Bronchial epithelial cell (primary cell): ENCODE results near the gene AGBL5. TPM values are rescaled to one million over a fixed set of nuclear protein-coding genes. Genes with fewer than 3 reads are reported as not detected.

Experiments
- DNase-seq: peaks from one replicate; pipeline ENCODE4 v3.0.0-alpha.2; 2010; ENCODE audit warnings: low read depth
- FAIRE-seq: peaks from 2 replicates; lab custom pipeline; 2011; peaks lifted over from hg19 to GRCh38; lab: Jason Lieb, UNC
- H3K27me3 ChIP-seq: 2 replicates; pipeline ENCODE4 v1.5.1; 2011; ENCODE audit warnings: low read length; ENCODE audit not compliant: control insufficient read depth, insufficient read depth
- H3K36me3 ChIP-seq: 2 replicates; pipeline ENCODE4 v1.5.1; 2011; ENCODE audit warnings: low read length; ENCODE audit not compliant: control insufficient read depth, insufficient read depth
- H3K4me3 ChIP-seq: 2 replicates; pipeline ENCODE4 v1.5.1; 2011; ENCODE audit warnings: mild to moderate bottlenecking, low read depth, low read length, control low read depth
- CTCF ChIP-seq: IDR thresholded peaks from 2 replicates; pipeline ENCODE4 v1.5.1; 2011; ENCODE audit warnings: mild to moderate bottlenecking, moderate library complexity, low read length, control low read depth, inconsistent platforms; ENCODE audit not compliant: insufficient read depth, severe bottlenecking
- total RNA-seq: library from RNA; depleted of rRNA; stranded (reverse); fragments of >200 nt; gene quantifications from 2 replicates; pipeline ENCODE4 v1.2.1, GENCODE V29; 2014

AGBL5 gene
- total RNA-seq, 1 donor from 2014 or later: 9.2 TPM

- Histone ChIP-seq H3K27me3 (no peaks in the 10 kb centered on the region), H3K4me3 (no peak overlapping the region), H3K36me3 (no peaks in the 10 kb centered on the region)
- TF ChIP-seq CTCF: no peak
- no peak for FAIRE-seq
- no peak for DNase-seq
Observed at GRCh38 chr2:27007416-27008374, 43.8 kb upstream of the AGBL5 start.

- FAIRE-seq: no peak
- no peaks in the 10 kb centered on the region for H3K27me3 ChIP-seq
- TF ChIP-seq CTCF: no peak
- no peaks in the 10 kb centered on the region for H3K36me3 ChIP-seq
- no peak for DNase-seq
- H3K4me3 ChIP-seq: no peak overlapping the region
Observed at GRCh38 chr2:27008678-27009077, 42.8 kb upstream of the AGBL5 start.

- H3K4me3 ChIP-seq: no peak overlapping the region
- TF ChIP-seq CTCF: no peak
- no peak for FAIRE-seq
- no peaks in the 10 kb centered on the region for H3K36me3 ChIP-seq
- no peaks in the 10 kb centered on the region for H3K27me3 ChIP-seq
- no peak for DNase-seq
Observed at GRCh38 chr2:27009083-27009482, 42.4 kb upstream of the AGBL5 start.

- Histone ChIP-seq H3K36me3 (no peaks in the 10 kb centered on the region), H3K4me3 (no peak overlapping the region), H3K27me3 (no peaks in the 10 kb centered on the region)
- no peak for FAIRE-seq
- DNase-seq: no peak
- TF ChIP-seq CTCF: no peak
Observed at GRCh38 chr2:27009716-27010115, 41.8 kb upstream of the AGBL5 start.

- no peak for DNase-seq
- H3K36me3 ChIP-seq: no peaks in the 10 kb centered on the region
- TF ChIP-seq CTCF: no peak
- no peak overlapping the region for H3K4me3 ChIP-seq
- H3K27me3 ChIP-seq: no peaks in the 10 kb centered on the region
- no peak for FAIRE-seq
Observed at GRCh38 chr2:27010139-27010538, 41.3 kb upstream of the AGBL5 start.
